IPS DF 19.7 (cell line): ENCODE data around the gene MRPL37.
A peak's percentile ranks its signal among the peaks of the same experiment; 100 is the strongest.
"Not testable (repeated sequence)": the region's sequence is repeated elsewhere in the genome, so short reads cannot be mapped to it uniquely, and the experiment has no call there.

Source experiments
- DNase-seq: peaks from one replicate; pipeline ENCODE4 v3.0.0-alpha.2; 2013; ENCODE audit warnings: low read depth, low spot score

The MRPL37 gene

DNA sequence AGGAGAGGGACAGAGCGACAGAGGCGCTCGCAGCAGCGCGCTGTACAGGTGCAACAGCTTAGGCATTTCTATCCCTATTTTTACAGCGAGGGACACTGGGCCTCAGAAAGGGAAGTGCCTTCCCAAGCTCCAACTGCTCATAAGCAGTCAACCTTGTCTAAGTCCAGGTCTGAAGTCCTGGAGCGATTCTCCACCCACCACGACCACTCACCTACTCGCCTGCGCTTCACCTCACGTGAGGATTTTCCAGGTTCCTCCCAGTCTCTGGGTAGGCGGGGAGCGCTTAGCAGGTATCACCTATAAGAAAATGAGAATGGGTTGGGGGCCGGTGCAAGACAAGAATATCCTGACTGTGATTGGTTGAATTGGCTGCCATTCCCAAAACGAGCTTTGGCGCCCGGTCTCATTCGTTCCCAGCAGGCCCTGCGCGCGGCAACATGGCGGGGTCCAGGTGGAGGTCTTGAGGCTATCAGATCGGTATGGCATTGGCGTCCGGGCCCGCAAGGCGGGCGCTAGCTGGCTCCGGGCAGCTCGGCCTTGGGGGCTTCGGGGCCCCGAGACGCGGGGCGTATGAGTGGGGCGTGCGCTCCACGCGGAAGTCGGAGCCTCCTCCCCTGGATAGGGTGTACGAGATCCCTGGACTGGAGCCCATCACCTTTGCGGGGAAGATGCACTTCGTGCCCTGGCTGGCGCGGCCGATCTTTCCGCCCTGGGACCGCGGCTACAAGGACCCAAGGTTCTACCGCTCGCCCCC, at the start of gene MRPL37, which contains the start of gene CYB5RL:
Gene MRPL37, plus strand, starts transcription at position 403 of the 754 bp plus-strand sequence. Its CDS starts 77 bp downstream, at position 480.
Gene CYB5RL, minus strand, starts transcription at position 266 of the 754 bp plus-strand sequence. CDS start 4,414 bp downstream, outside the sequence.
- DNase-seq = peak; percentile 95

DNA sequence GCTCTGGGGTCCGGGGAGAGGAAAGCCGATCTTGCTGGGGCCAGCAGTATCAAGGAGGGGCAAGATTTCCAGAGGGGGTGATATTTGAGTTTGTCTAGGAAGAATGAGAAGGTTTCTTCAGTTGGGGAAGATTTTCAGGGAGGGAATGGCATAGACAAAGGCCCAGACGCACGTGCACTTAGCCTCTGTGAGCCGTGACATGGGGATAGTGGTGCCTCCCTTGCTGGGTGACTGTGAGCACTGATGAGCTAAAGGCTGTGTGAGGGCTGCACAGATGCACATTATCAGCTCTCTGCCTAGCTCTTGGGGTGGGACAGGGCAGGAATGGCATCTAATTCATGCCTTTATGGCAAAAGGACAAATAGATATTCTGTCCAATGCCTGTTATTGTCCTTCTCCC, 49.0 kb upstream of the MRPL37 start:
- DNase-seq = no peak

DNA sequence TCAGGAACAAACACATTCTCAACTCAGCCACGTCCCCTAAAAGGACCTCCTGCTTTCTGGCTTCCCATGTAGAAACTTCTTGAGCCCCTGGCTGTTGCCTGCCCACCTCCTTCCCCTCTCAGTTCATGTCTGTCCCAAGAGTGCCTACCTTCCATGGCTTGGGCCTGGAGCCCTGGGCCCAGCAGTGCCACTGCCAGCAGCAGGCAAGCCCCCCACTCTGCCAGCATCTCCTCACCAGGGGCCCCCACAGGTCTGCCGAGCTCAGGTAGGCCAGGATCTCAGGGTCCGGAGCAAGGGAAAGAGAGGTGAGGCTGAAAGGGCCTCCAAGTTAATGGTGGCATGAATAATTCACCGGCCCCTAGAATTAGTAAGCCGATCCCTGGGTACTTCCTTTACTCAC, 47.3 kb upstream of the MRPL37 start, which contains the start of gene CDCP2:
Gene CDCP2, minus strand, starts transcription at position 305 of the 400 bp plus-strand sequence. Its CDS starts 78 bp downstream, at position 227.
- DNase-seq = no peak

DNA sequence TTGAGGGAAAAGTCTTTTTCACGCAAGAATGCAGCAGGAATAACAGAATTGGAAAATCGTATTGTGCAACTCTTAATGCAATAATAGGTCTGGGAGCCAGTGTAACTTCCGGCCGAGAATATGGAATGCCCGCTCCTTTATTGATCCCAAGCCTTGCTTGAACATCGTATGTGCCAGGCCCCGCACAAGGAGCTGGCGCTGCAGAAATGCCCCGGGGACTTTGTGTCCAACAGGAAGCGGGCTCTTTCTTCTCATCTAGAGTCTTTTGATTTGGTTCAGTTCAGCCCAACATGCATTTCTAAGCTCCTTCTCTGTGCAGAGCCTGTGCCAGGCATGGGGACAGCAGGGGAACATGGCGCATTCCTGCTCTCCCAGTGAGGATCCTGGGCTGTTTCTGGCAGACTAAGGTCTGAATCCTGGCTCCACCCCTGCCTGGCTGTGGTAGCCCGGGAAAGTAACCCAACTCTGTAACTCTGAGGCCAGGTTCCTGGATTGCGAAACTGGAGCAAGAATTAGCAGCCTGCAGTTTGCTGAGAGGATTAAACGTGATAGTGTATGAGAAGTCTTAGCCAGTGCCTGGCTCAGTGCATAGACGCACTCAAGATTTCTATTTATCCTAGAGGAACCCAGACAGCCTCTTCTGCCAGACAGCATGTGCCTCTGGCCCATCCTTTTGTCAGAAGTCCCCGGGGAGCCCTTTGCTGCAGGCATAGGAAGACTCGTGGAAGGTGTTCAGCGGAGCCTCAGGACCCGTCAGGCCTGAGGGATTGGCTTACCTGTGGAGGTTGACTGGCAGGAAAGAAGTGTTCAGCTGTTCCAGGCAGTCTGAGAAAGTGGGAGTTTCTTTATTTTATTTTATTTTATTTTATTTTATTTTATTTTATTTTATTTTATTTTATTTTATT, 46.2 kb upstream of the MRPL37 start:
- no peak for DNase-seq

DNA sequence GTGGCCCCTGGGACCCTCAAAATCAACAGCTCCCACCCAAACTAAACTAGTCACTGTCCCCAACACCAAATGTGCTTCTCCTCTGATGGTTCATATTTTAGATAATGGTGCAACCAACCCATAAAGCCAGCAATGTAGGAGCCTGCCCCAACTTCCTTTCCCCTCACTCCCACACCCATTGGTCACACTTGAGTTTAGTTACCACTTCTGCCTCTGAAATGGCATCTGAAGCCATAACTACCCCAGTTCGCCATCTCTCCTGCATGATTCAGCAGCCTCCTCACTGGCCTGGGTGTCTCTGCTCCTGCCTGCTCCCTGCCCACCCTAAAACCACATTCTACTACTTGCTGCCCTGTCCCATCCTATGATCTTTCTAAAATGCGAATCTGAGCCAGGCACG, 43.8 kb upstream of the MRPL37 start:
- DNase-seq = no peak

DNA sequence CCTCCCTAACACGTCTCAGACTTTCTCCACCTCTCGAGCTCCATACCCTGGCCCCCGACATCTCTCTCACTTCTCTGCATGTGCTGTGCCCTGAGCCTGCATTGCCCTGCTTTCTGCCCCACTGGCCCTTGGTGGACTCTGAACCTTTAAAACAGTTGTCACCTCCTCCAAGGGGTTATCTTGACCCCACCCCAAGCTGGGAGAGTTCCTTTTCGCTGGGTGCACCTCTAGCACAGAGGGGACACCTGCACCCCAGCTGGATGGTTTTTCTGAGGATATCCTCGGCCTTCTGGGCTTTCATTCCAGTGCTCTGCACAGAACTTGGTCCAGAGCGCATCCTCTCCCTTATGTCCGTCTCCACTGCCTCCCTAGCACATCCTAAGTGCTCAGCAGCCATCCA, 43.0 kb upstream of the MRPL37 start:
- no peak for DNase-seq

DNA sequence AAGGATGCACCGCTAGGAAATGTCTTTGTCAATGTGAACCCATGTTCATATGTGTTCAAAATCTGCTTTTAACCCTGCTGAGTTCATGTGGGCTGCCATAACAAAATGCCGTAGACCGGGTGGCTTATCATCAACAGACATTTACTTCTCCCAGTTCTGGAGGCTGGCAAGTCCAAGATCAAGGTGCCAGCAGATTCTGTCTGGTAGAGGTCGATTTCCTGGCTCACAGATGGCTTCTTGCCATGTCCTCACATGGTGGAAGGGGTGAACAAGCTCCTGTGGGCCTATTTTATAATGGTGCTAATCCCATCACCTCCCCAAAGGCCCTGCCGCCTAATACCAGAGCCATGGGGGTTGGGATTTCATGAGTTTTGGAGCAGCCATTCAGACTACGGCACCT, 42.6 kb upstream of the MRPL37 start:
- DNase-seq = no peak

DNA sequence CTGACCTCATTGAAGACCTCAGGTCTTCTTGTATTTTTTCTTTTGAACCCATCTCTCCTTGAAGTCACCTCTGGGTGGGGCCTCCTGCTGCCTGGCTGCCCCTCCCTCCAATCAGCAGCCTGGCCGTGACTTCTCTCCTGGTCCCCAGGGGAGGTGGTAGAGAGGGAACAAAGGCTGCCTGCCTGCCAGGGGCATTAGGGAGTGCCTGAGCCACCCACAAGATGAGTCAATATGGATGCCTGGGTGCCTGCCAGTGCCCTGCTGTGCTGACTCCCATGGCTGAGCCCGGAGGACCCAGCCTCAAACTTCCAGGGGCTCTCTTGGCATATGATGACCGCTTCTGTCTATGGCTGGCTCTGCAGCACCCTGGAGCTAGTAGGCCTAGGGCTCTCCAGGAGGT, 41.9 kb upstream of the MRPL37 start:
- DNase-seq = no peak

DNA sequence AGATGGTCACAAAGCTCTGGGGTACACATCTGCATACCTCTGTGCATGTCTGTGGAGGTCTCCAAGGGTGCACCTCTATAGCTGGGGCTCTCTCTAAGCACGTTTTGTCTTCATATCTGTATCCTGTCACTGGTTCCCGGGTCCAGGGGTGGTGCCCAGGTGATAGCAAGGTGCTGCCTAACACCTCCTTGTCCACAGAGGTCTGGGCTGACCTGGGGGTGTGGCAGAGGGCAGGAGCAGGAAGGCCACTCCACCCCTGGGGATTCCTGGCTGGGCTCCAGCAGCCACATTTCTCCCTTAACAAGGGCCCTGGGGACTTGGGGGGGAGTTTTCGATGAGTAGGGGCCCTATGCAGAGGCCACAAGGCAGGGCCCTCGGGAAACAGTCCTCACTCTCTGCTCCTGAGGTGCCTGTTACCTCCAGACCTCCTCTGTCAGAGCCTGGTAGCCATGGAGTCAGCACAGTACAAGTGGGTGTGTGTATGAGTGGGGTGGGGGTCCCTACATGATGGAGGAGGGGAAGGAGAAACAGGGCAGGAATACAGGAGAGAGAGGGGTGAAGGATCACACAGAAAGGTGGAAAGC, 40.1 kb upstream of the MRPL37 start:
- DNase-seq = no peak

DNA sequence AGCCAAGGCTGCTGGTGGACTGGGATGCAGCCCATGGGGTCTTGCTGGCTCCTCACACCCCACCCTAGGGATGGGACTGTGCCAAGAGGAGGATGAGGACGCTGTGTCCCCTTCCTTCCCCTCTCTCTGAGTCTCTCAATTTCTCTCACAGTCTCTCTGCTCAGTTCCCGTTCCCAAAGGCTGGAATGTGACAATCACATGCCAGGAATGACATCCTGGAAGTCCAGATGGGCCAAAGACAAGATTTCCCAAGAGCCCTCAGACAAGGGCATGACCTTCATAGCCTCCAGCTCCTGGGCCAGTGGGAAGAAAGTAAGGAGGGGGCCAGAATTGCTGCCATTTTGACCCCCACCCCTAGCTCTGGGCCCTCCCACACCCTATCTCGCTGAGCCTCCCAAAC, 39.6 kb upstream of the MRPL37 start:
- no peak for DNase-seq

DNA sequence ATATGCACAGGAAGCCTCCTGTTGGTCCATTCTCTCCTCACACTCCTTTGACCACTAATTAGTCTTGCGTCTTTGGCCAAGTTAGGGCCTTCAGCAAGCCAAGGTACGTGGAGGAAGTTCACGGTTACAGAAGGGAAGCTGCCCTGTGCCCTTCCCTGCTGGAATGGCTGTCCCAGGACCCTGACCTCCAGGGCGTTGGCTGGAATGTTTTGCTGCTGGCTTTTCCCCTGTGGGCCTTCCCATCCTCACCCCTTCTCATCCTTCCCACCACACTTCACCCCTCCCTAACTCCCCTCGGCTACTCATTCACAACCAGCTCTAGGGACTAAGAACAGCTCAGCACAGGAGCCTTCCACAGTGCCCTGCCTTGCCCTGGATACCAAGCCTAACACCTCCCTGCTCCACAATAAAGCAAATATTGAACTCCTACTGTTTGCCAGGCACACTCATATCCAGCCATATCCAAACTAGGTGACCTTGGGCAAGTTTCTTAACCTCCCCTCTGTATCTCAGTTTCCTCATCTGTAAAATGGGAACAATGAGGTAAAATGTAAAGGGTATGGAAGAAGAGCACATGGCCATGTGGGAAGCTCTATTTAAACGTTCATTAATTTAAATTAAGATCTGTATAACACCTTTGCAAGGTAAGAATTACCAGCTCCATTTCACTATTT, 38.3 kb upstream of the MRPL37 start:
- DNase-seq = no peak

DNA sequence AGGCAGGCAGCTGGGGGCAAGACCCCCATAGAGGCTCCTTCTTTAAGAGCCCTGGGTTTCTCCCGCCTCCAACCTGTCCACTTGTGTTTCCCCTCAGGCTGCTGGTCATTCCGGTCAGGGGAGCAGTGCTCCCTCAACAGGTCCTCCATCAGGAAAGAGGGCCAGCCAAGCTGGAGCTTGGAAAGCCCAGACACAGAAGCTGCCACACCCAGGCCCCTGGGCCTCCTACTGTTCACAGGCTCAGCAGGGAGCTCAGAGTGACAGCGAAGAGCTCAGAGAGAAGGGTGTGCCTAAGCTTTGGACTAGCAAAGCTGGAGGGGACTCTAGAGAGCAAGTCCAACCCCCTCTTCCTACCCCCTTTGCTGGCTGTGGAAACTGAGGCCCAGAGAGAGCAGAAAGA, 36.9 kb upstream of the MRPL37 start:
- DNase-seq = no peak

DNA sequence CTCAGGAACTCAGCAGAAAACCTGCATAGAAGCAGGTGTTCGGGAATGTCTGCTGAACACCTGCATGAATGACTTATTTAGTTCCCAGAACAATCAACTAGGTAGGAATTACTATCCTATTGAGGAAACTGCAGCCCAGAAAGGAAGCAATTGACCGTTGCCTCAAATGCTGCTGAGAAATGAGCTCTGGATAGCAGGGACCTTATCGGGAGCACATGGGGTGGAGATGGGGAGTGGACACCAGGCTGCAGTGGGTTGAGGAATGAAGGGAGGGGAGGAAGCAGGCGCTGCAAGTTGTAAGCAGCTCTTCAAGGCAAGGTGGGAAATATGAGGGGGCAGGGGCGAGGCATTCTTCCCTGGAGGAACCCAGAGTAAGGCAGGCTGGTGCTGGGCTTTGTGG, 36.4 kb upstream of the MRPL37 start:
- no peak for DNase-seq

DNA sequence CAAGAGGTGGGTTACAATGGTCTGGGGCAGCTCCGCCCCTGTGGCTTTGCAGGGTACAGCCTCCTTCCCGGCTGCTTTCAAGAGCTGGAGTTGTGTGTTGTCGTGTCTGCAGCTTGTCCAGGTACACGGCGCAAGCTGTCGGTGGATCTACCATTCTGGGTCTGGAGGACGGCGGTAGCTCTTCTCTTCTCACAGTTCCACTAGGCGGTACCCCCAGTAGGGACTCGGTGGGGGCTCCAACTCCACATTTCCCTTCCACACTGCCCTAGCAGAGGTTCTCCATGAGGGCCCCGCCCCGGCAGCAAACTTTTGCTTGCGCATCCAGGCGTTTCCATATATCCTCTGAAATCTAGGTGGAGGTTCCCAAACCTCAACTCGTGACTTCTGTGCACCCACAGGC, 34.8 kb upstream of the MRPL37 start:
- no peak for DNase-seq

DNA sequence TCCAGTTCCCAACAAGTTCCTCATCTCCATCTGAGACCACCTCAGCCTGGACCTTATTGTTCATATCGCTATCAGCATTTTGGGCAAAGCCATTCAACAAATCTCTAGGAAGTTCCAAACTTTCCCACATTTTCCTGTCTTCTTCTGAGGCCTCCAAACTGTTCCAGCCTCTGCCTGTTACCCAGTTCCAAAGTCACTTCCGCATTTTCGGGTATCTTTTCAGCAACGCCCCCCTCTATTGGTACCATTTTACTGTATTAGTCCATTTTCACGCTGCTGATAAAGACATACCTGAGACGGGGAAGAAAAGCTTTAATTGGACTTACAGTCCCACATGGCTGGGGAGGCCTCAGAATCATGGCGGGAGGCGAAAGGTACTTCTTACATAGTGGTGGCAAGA, 33.6 kb upstream of the MRPL37 start:
- DNase-seq = not testable (repeated sequence)

DNA sequence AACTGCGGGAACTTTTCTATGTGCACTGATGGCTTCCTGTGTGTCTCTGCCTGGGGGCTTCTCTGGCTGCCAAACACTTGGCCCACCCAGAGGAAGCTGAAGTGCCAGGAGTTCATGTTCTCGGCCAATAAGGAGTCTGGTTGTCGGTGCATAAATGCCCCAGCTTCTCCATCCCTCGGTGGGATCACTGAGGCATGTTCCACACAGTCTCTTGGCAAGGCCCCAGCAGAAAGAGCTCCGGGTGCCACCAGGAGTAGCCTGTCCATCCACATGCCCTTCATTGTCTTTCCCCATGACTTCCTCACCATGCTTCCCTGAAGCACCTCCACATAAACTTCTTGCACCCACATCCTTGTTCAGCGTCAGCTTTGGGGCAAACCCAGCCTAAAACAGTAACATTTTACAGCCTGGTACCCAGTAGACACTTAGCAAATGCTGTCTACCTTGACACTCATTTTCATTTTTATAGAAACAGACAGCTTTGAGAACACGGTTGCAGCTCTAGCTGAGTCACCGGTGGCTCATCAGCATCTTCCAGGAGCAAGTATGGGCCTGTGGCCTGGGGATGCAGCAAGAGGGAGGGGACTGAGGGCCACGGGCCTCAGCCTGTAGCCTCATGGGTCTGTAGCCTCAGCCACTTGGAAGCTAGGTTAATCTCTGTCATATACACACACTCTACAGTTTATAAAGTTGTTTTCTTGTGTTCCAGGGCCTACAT, 32.4 kb upstream of the MRPL37 start:
- no peak for DNase-seq

DNA sequence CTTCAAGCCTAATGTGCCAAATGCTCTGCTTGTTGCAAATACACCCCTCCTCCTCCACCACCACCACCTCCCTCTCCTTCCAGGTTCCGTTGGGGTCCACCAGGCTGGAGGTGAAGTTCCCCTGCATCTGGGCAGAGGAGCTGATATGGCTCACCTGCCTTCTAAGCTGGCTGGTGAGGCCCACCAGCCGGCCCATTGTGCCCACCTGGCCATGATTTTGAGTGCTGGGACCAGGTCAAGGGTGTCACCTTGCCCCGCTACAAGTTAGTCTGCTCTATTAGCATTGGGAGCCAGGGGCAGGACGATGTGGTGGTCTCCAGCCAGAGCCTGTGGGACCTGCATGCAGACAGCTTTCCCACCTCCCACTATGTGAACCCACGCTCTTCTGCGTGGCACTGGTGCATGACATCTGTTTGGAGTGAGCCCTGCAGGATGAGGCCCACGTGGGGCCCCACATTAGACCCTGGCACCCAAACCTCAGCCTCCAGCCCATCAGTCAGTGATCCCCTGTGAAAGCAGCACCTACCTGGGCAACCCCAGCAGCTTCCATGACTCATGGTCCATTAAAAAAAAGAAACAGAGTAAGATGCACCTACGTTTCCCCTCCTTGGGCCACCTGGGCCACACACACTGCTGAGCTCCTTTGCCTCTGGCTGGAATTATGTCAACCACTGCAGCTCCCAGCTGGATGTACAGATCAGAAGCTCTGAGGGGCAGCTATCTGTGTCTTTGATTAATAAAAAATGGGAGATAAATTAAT, 31.6 kb upstream of the MRPL37 start:
- DNase-seq = no peak

DNA sequence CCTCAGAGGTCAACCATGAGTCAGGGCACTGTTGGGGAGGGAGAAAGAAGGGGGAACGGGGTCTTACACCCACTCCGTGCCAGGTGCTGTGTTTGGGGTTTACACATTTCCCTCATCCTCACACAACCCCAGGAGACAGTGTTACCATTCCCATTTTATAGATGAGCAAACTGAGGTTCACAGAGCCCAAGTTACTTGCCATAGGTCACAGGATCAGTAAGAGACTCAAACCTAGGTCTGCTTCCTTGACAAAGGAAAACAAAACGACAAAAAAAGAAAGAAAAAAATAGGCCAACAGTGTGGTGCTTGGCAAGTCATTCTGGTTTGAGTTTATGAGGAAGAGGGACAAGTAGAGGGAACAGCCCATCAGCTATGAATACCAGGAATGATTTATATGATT, 30.9 kb upstream of the MRPL37 start:
- DNase-seq = no peak

DNA sequence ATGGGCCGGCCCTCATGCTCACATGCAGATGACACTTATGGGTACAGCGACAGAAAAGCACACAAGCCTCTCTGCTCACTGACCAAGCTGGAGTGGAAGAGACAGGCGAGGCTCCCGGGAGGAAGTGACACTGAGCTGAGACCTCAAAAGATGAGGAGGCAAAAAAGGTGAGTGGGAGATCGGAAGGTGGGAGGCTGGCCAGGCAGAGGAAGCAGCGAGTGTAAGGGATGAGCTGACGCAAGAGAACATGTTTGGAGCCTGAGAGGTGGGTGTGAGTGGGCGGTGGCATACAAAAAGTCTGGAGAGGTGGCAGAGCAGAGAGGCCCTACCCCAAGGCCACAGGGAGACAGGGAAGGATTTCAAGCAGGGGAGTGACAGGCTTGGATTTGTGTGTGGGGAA, 29.0 kb upstream of the MRPL37 start:
- no peak for DNase-seq

DNA sequence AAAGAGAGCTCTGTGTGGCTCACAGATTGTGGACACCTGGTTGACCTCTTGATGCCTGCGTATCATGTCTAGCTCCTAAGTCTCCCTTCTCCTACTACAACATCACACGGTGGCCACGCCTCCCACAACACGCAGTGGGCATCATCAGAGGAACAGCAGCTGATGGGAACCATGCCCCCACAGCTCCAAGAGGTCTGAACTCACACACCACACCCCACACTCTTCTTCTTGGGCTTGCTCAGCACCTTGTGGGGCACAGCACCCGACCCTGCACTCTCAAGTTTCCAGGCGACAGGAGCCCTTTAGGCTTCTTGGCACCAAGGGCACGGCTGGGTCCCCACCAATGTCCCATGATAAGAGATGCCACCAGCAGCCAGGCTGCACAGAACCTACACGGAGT, 28.4 kb upstream of the MRPL37 start:
- no peak for DNase-seq
